ENCODE data around the gene MPST. TPM values are rescaled to one million over a fixed set of nuclear protein-coding genes. Genes with fewer than 3 reads are reported as not detected.
"Not testable (repeated sequence)": the region's sequence is repeated elsewhere in the genome, so short reads cannot be mapped to it uniquely, and the experiment has no call there.

MPST gene
- total RNA-seq, 2 donors from 2014 or later, result 221 to 250 TPM

DNA sequence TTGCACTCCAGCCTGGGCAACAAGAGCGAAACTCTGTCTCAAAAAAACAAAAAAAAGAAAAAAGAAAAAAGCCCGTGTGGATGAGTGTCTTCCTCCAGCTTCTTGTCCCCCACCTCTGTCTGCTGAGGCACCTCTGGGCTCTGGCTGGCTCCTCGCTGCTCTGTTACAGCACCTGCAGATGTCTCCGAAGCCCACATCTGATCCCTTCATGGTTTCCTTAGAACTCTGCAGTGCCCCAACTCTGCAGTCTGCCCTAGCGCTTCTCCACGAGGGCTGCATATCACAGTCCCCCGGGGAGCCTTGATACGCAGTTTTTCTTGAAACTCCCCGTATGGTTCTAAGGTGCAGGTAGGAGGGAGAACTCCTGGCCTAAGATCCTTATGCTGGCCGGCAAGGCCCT is 47.9 kb downstream of the MPST start:
- intact Hi-C loops (cut with DNase I, micrococcal nuclease), result no loop called here
- DNase-seq (no peak), ATAC-seq (no peak)

DNA sequence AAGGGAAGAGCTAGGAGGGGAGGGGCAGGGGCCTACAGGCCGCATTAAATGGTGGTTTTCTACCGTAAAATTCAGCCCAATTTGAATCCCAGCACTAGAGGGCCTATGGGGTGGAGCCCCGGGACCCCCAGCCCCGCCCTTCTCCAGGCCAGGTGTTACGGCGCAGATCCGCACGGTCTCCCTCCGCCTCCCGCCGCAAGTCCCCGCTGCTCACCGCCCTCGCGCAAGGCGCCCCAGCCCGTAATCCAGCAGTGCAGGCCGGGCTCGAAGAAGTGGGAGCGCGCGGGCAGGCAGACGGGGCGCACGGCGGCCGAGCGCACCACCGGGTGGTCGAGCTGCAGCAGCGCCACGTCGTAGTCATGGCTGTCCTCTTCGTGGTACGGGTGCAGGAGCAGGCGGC is 49.3 kb downstream of the MPST start:
- intact Hi-C loops (cut with DNase I, micrococcal nuclease), result no loop called here
- ATAC-seq, result peak; percentile 52
- no peak for DNase-seq

DNA sequence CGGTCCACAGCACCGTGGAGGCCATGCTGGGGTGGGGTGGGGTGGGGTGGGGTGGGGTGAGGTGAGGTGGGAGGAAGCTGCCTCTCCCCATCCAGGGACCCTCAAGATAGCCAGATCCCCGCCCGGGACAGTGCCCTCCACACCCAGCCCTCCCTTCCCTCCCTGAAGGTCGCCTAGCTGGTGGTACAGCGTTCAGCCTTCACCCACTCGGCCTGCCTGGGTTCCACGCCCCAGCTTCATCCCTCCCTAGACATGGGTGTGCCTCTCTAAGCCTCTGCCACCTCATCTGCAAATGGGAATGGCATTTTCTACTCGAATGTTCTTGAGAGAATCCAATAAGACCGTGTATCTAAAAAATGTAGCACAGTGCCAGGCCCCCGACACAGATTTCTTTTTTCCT is 49.8 kb downstream of the MPST start:
- intact Hi-C loops (cut with DNase I, micrococcal nuclease), result no loop called here
- ATAC-seq (peak; percentile 49), DNase-seq (no peak)

DNA sequence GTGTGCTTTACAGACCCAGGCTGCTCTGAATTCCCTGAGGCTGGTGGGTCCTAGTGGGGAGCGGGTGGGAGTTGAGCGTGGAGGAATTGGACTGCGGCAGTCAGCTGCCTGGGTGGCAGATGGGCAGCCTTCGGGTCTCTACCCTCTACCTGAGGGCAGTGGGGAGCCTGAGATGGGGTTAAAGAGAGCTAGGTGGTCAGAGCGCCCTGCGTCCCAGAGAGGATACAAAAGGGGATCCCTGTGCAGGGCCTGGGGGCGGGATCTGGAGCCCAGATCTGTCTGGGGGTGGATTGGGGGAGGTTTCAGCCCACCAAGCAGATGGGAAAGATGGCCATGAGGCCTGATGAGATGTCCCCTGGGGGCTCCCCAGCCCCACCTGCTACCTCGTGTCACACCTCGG is 50.2 kb downstream of the MPST start:
- ATAC-seq (no peak), DNase-seq (no peak)
- intact Hi-C loops (cut with DNase I, micrococcal nuclease), result no loop called here

DNA sequence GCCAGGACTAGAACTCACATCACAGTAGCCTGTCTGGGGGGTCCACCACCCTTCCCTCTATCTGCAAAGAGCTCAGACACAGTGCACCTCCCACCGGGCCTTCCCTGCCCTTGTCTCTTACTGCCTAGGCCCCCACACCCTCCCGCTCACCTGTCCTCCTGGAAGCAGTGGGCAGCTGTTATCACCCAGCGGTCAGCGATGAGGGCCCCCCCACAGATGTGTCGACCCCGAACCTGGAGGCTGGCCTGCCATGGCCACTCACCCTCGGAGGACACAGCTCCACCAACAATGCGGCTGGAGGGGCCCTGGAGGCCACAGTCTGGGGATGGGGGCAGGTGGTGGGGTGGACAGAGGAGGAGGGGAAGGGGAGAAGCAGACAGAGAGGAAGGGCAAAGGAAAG is 50.8 kb downstream of the MPST start:
- no peak for ATAC-seq
- no peak for DNase-seq
- intact Hi-C loops (cut with DNase I, micrococcal nuclease), result no loop called here

DNA sequence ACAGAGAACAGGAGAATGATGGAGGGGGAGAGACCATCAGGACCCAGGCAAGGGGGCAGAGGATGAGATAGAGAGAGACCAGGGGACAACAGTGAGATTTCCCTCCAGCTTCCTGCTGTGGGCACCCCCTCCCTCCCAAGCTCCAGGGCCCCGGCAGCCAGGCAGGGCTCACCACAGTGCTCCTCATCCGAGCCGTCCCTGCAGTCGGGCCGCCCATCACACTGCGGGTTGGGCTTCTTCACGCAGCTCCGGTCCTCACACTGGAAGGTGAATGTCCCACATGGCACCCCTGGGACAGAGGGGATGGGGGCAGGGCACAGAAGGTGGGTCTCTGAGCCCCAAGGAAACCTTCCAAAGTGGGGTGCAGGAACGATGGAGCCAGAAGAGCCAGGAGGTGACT is 51.2 kb downstream of the MPST start:
- DNase-seq (no peak), ATAC-seq (no peak)
- intact Hi-C loops (cut with DNase I, micrococcal nuclease), result no loop called here

DNA sequence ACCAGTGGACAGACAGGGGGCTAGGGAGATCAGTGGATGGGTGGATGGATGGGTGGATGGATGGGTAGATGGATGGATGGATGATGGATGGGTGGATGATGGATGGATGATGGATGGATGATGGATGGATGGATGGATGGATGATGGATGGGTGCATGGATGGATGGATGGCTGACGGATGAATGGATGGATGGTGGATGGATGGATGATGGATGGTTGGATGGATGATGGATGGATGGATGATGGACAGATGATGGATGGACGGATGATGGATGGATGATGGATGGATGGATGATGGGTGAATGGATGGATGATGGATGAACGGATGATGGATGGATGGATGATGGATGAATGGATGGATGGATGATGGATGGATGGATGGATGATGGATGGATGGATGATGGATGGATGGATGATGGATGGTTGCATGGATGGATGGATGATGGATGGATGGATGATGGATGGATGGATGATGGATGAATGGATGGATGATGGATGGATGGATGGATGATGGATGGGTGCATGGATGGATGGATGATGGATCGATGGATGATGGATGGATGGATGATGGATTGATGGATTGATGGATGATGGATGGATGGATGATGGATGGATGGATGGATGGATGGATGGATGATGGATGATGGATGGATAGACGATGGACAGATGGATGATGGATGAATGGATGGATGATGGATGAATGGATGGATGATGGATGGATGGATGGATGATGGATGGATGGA is 52.5 kb downstream of the MPST start:
- ATAC-seq; DNase-seq; intact Hi-C loops (cut with DNase I, micrococcal nuclease): not testable (repeated sequence)

DNA sequence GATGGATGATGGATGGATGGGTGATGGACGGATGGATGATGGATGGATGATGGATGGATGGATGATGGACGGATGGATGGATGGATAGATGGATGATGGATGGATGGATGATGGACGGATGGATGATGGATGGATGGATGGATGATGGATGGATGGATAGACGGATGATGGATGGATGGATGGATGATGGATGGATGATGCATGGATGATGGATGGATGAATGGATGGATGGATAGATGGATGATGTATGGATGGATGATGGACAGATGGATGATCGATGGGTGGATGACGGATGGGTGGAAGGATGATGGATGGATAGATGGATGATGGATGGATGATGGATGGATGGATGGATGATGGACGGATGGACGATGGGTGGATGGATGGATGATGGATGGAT is 53.1 kb downstream of the MPST start:
- intact Hi-C loops (cut with DNase I, micrococcal nuclease), result no loop called here
- DNase-seq, result no peak
- ATAC-seq, result no peak

DNA sequence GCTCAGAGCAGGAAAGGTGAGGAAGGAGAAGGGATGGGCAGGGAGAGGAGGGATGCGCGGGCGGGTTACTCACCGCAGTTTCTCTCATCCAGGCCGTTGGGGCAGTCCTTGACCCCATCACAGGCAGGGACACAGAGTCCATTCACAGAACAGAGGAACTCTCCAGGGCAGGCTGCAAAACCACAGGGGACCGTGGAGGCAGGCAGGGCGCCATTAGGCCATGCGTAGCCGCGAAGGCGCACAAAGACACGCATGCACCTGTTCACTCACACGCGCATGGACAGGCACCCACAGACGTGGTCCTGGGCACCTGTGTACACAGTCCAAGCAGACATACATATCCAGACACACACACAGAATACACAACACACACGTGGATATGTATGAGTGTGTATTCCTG is 55.0 kb downstream of the MPST start:
- intact Hi-C loops (cut with DNase I, micrococcal nuclease), result no loop called here
- no peak for ATAC-seq
- DNase-seq, result no peak

DNA sequence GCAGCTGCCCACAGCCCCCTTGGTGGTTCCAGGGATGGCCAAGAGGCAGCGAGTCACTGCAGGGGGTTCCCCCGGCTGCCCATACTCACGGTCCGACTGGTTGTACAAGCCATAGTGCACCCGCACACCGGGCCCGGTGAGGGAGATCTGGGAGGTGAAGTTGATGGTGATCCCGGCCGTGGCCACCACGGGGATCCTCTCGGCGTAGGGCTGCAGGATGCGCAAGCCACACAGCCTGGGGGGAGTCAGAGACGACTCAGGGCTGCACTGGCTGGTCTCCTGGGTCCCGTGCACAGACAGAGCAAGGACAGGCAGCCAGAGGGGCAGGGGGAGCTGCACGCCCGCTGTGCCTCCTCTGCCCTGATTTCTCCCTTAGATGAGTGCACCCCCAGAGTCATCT is 55.5 kb downstream of the MPST start:
- no peak for ATAC-seq
- no peak for DNase-seq
- intact Hi-C loops (cut with DNase I, micrococcal nuclease), result no loop called here

DNA sequence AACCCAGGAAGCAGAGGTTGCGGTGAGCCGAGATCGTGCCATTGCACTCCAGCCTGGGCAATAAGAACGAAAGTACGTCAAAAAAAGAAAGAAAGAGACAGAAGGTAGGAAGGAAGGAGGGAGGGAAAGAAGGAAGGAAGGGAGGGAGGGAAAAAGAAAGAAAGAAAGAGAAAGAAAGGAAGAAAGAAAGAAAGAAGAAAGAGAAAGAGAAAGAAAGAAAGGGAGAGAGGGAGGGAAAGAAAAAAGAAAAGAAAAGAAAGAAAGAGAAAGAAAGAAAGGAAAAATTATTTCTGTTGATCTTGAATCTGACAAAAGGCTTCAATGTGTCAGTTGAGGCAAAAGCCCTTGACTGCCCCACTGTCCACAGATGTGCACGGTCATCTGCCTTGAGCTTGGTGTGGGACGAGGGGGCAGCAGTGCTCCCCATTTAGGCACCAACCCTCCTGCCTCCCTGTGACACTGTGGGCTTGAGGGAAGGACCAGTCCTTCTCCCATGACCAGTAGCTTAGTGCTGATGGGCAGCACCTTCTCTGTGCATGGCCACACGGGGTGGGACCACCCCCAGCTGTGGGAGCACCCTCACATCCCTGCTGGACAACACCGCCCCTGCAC is 56.4 kb downstream of the MPST start:
- no peak for ATAC-seq
- no peak for DNase-seq
- intact Hi-C loops (cut with DNase I, micrococcal nuclease), result no loop called here

DNA sequence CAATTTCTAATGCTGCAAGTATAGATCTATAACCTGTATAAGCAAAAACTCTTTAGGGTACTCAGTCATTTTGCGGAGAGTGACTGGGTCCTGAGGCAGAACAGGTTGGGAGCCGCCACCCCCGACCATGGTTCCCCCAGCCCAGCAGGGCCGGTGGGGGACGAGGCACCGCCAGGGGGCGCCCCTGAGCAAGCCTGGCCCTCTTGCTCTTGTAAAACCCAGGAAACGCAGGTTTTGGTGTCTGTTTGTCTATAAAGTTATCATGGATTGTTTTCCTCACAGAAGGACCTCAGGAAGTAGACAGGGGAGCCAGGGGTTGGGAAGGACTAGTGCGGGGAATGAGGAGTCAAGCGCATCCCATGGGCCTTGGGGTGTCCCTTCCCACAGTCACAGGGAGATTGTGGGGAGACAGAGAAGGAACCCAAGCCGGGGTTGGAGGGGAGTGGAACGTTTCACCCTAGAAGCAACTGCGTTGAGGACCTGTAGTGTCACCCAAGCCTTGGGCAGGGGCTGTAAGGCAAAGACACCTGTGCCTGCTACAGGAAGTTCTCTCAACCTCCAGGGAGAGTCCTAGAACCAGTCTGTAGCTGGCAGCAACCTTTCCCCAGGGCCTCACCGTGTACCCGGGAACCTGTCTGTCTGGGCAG is 58.4 kb downstream of the MPST start:
- peak; percentile 73 for ATAC-seq
- peak; percentile 39 to 75 for DNase-seq
- intact Hi-C loops (cut with DNase I, micrococcal nuclease), result no loop called here

DNA sequence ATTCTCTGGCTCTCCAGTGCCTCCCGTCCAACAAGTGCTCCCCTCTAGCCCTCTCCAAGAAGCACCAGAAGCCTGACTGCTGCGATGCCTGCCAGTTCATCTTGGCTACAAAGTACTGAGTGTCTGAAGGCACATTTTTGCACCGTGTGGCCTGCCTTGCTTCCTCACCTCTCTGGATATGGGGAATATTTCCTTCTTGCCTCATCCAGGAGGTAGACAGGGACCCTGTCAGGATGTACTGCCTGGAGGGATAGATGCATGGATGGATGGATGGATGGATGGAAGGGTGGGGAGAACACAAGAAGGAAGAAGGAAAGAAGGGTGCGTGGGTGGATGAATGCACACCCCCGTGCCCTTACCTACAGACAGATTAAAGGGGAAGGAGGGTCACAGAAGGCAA is 59.6 kb downstream of the MPST start:
- ATAC-seq (no peak), DNase-seq (no peak)
- intact Hi-C loops (cut with DNase I, micrococcal nuclease), result no loop called here

Other genes with a start within 250 kb of the MPST start
- gene IFT27, start 243.6 kb upstream of the MPST start, total RNA-seq, result 10 to 100 TPM; 26.5 to 30.1 TPM
- not detected for gene PVALB, start 202.7 kb upstream of the MPST start, total RNA-seq
- gene NCF4, start 158.7 kb upstream of the MPST start, total RNA-seq, result 10 to 100 TPM in 1 of 2 donors, 1 to 10 TPM in 1; 6.3 to 11.2 TPM
- 1 to 10 TPM; 2.9 to 5.6 TPM for gene CSF2RB, start 106.1 kb upstream of the MPST start, total RNA-seq
- gene TST, start 295 bp upstream of the MPST start, total RNA-seq, result 100 to 1,000 TPM; 507 to 576 TPM
- 10 to 100 TPM; 33.2 to 41.1 TPM for gene KCTD17, start 32.0 kb downstream of the MPST start, total RNA-seq
- 1 to 10 TPM in 1 of 2 donors, under 1 TPM in 1; 0.56 to 3.1 TPM for gene TMPRSS6, start 90.0 kb downstream of the MPST start, total RNA-seq
- 1 to 10 TPM; 2.9 to 7.0 TPM for gene IL2RB, start 130.2 kb downstream of the MPST start, total RNA-seq
- gene C1QTNF6, start 168.5 kb downstream of the MPST start, total RNA-seq, result 10 to 100 TPM in 1 of 2 donors, 1 to 10 TPM in 1; 9.9 to 14.2 TPM
- under 1 TPM in 1 of 2 donors, not detected in 1; 0.17 TPM for gene SSTR3, start 192.7 kb downstream of the MPST start, total RNA-seq
- gene RAC2, start 224.5 kb downstream of the MPST start, total RNA-seq, result 10 to 100 TPM; 20.9 to 22.6 TPM